Neural progenitor cell (in vitro differentiated cells): ENCODE data around the gene CRLF1. TPM values are rescaled to one million over a fixed set of nuclear protein-coding genes. Genes with fewer than 3 reads are reported as not detected.
A peak's percentile ranks its signal among the peaks of the same experiment; 100 is the strongest.

Source experiments
- DNase-seq: peaks from one replicate; pipeline ENCODE4 v3.0.0-alpha.2; 2016; ENCODE audit warnings: low spot score
- H2AFZ ChIP-seq: fragments of 200-600 bp; sonication (generic); replicated peaks from 2 replicates; pipeline ENCODE4 v1.6.1; 2016; ENCODE audit warnings: antibody characterized with exemption
- H3F3A ChIP-seq: fragments of 200-600 bp; sonication (generic); 2 replicates; pipeline ENCODE4 v1.6.1; 2016; ENCODE audit warnings: antibody characterized with exemption, low read depth
- H3K27ac ChIP-seq: fragments of 200-600 bp; sonication (generic); 2 replicates; pipeline ENCODE4 v1.5.1; 2016; ENCODE audit warnings: mild to moderate bottlenecking
- H3K27me3 ChIP-seq: fragments of 200-600 bp; sonication (generic); 2 replicates; pipeline ENCODE4 v1.6.1; 2016; ENCODE audit warnings: mild to moderate bottlenecking, moderate library complexity
- H3K36me3 ChIP-seq: fragments of 200-600 bp; sonication (generic); 2 replicates; pipeline ENCODE4 v1.5.1; 2016
- H3K4me1 ChIP-seq: fragments of 200-600 bp; sonication (generic); 2 replicates; pipeline ENCODE4 v1.6.1; 2016; ENCODE audit warnings: mixed run types
- H3K4me2 ChIP-seq: fragments of 200-600 bp; sonication (generic); 2 replicates; pipeline ENCODE4 v1.6.1; 2016
- H3K4me3 ChIP-seq: fragments of 200-600 bp; sonication (generic); 2 replicates; pipeline ENCODE4 v1.5.1; 2016
- H3K79me2 ChIP-seq: fragments of 200-600 bp; sonication (generic); 2 replicates; pipeline ENCODE4 v1.6.1; 2016; ENCODE audit warnings: low read depth
- H3K9ac ChIP-seq: fragments of 200-600 bp; sonication (generic); 2 replicates; pipeline ENCODE4 v1.6.1; 2016
- H3K9me3 ChIP-seq: fragments of 200-600 bp; sonication (generic); 2 replicates; pipeline ENCODE4 v1.5.1; 2016; ENCODE audit warnings: low read depth
- H4K20me1 ChIP-seq: fragments of 200-600 bp; sonication (generic); 2 replicates; pipeline ENCODE4 v1.6.1; 2016; ENCODE audit warnings: low read depth
- H3K27ac Mint-ChIP-seq: 3 replicates; pipeline ENCODE4 v1.8.0; 2021; ENCODE audit warnings: mixed read lengths
- H3K27me3 Mint-ChIP-seq: 2 replicates; pipeline ENCODE4 v1.8.0; 2022; ENCODE audit warnings: low read depth, mild to moderate bottlenecking, inconsistent platforms, moderate library complexity, mixed read lengths; ENCODE audit not compliant: insufficient read depth
- H3K36me3 Mint-ChIP-seq: 3 replicates; pipeline ENCODE4 v1.8.0; 2021; ENCODE audit warnings: mixed read lengths
- H3K4me1 Mint-ChIP-seq: 3 replicates; pipeline ENCODE4 v1.8.0; 2021; ENCODE audit warnings: mixed read lengths
- H3K4me3 Mint-ChIP-seq: 3 replicates; pipeline ENCODE4 v1.8.0; 2021; ENCODE audit warnings: mild to moderate bottlenecking, moderate library complexity, mixed read lengths
- H3K9me3 Mint-ChIP-seq: 3 replicates; pipeline ENCODE4 v1.8.0; 2020; ENCODE audit warnings: mixed read lengths
- EZH2 ChIP-seq: fragments of 200-600 bp; sonication (generic); IDR thresholded peaks from 2 replicates; pipeline ENCODE4 v1.6.1; 2017; ENCODE audit warnings: antibody characterized with exemption, mild to moderate bottlenecking, moderate library complexity
- EZH2phosphoT487 ChIP-seq: fragments of 200-600 bp; sonication (generic); IDR thresholded peaks from 2 replicates; pipeline ENCODE4 v1.6.1; 2017; ENCODE audit warnings: antibody characterized with exemption
- total RNA-seq: library from RNA; depleted of rRNA; stranded (reverse); fragments of >200 nt; gene quantifications from 2 replicates; pipeline ENCODE4 v1.2.3, GENCODE V29; 2015; ENCODE audit warnings: low replicate concordance
- TF ChIP-seq, protein P1 (sequence below): fragments of 200-600 bp; sonication (generic); IDR thresholded peaks from 2 replicates; pipeline ENCODE4 v1.5.1; 2017; ENCODE audit warnings: antibody characterized with exemption, mild to moderate bottlenecking

Gene CRLF1
- total RNA-seq, 1 donor from 2014 or later = not detected

GRCh38 chr19:18588611-18589379, 17.8 kb downstream of the CRLF1 start, which contains the start of gene REX1BD:
TSS of gene REX1BD (plus strand) at chr19:18588798. CDS start at chr19:18588802, 4 bp downstream.
- Histone ChIP-seq H3K27me3 (peaks cover 6% of the 10 kb centered on the region), H3K4me3 (peak within 1 kb of the TSS; percentile 87), H3K4me1 (peaks cover 6% of the 10 kb centered on the region), H3K9me3 (no peaks in the 10 kb centered on the region), H3K27ac (peak within 1 kb of the TSS; percentile 66), H3F3A (peaks cover 48% of the 10 kb centered on the region), H3K79me2 (no peaks in the 10 kb centered on the region), H3K9ac (peak within 1 kb of the TSS; percentile 51), H2AFZ (peak within 1 kb of the TSS; percentile 61), H3K4me2 (peak within 1 kb of the TSS; percentile 87), H3K36me3 (no peaks in the 10 kb centered on the region), H4K20me1 (peaks cover 7% of the 10 kb centered on the region)
- Mint-ChIP-seq H3K4me1 (peaks cover 23% of the 10 kb centered on the region), H3K9me3 (peaks cover 3% of the 10 kb centered on the region), H3K27me3 (peaks cover 23% of the 10 kb centered on the region), H3K36me3 (peaks cover 2% of the 10 kb centered on the region), H3K27ac (peak within 1 kb of the TSS; percentile 70), H3K4me3 (peak within 1 kb of the TSS; percentile 88)
- TF ChIP-seq, protein P1, sequence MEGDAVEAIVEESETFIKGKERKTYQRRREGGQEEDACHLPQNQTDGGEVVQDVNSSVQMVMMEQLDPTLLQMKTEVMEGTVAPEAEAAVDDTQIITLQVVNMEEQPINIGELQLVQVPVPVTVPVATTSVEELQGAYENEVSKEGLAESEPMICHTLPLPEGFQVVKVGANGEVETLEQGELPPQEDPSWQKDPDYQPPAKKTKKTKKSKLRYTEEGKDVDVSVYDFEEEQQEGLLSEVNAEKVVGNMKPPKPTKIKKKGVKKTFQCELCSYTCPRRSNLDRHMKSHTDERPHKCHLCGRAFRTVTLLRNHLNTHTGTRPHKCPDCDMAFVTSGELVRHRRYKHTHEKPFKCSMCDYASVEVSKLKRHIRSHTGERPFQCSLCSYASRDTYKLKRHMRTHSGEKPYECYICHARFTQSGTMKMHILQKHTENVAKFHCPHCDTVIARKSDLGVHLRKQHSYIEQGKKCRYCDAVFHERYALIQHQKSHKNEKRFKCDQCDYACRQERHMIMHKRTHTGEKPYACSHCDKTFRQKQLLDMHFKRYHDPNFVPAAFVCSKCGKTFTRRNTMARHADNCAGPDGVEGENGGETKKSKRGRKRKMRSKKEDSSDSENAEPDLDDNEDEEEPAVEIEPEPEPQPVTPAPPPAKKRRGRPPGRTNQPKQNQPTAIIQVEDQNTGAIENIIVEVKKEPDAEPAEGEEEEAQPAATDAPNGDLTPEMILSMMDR = peak; percentile 94
- TF ChIP-seq EZH2 = no peak
- peak; percentile 92 for DNase-seq

- no peak for DNase-seq
- Mint-ChIP-seq H3K9me3 (peaks cover 3% of the 10 kb centered on the region), H3K27me3 (peaks cover 23% of the 10 kb centered on the region), H3K4me3 (peak overlapping the region; percentile 88), H3K4me1 (peaks cover 20% of the 10 kb centered on the region), H3K27ac (peak overlapping the region; percentile 70), H3K36me3 (peaks cover 2% of the 10 kb centered on the region)
- H3K36me3 ChIP-seq = no peaks in the 10 kb centered on the region
- H3K4me2 ChIP-seq = peak overlapping the region; percentile 87
- peaks cover 42% of the 10 kb centered on the region for H3F3A ChIP-seq
- no peaks in the 10 kb centered on the region for H3K27me3 ChIP-seq
- no peaks in the 10 kb centered on the region for H3K9me3 ChIP-seq
- no peaks in the 10 kb centered on the region for H3K79me2 ChIP-seq
- peak overlapping the region; percentile 61 for H2AFZ ChIP-seq
- TF ChIP-seq, protein P1 = no peak
- no peak for TF ChIP-seq EZH2
- no peak for TF ChIP-seq EZH2phosphoT487
- H3K27ac ChIP-seq = no peak overlapping the region
- H3K4me3 ChIP-seq = peak overlapping the region; percentile 87
- no peaks in the 10 kb centered on the region for H3K4me1 ChIP-seq
- peaks cover 7% of the 10 kb centered on the region for H4K20me1 ChIP-seq
- no peak overlapping the region for H3K9ac ChIP-seq
These were observed 18.5 kb downstream of the CRLF1 start for GRCh38 chr19:18587962-18588610.

DNA sequence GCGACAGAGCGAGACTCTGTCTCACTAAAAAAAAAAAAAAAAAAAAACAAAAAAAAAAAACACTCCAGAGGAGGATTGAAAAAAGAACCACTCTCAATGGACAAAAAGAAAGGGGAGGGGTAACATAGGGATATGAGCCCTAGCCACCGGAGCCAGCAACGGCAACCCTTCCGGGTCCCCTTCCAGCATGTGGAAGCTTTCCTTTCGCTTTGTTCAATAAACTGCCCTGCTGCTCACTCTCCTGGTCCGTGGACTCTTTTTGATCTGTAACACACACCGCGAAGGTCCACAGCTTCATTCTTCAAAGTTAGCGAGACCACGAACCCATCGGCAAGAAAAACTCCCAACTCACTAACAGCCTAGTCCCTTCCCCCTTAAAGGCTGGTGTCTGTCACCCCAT, 19.0 kb downstream of the CRLF1 start:
- H3K4me3 Mint-ChIP-seq = peak overlapping the region; percentile 88
- H3K4me1 Mint-ChIP-seq = peaks cover 20% of the 10 kb centered on the region
- H3K36me3 Mint-ChIP-seq = peaks cover 2% of the 10 kb centered on the region
- no peak overlapping the region for H3K4me3 ChIP-seq
- no peak overlapping the region for H3K9ac ChIP-seq
- H3K27me3 Mint-ChIP-seq = peaks cover 23% of the 10 kb centered on the region
- H3K9me3 ChIP-seq = no peaks in the 10 kb centered on the region
- peaks cover 3% of the 10 kb centered on the region for H3K9me3 Mint-ChIP-seq
- H4K20me1 ChIP-seq = peaks cover 7% of the 10 kb centered on the region
- peak overlapping the region; percentile 17 for H3K27ac Mint-ChIP-seq
- H3K27me3 ChIP-seq = no peaks in the 10 kb centered on the region
- TF ChIP-seq, protein P1 = no peak
- TF ChIP-seq EZH2phosphoT487 (no peak), EZH2 (no peak)
- H3K36me3 ChIP-seq = no peaks in the 10 kb centered on the region
- DNase-seq = no peak
- no peak overlapping the region for H3K4me2 ChIP-seq
- no peaks in the 10 kb centered on the region for H3K79me2 ChIP-seq
- H2AFZ ChIP-seq = no peak overlapping the region
- no peaks in the 10 kb centered on the region for H3K4me1 ChIP-seq
- H3F3A ChIP-seq = peaks cover 39% of the 10 kb centered on the region
- no peak overlapping the region for H3K27ac ChIP-seq
